ENCODE measurements around the gene HBZ. TPM values are rescaled to one million over a fixed set of nuclear protein-coding genes. Genes with fewer than 3 reads are reported as not detected.
"Not testable (repeated sequence)": the region's sequence is repeated elsewhere in the genome, so short reads cannot be mapped to it uniquely, and the experiment has no call there.

Gene HBZ
- polyA plus RNA-seq, 3 donors = 1.4 to 1.6 TPM; not detected in 1

- not testable (repeated sequence) for DNase-seq (ENCODE audit: extremely low read depth in 1 of 11, low read depth in 9 of 11, low spot score in 4 of 11)
Observed at GRCh38 chr16:160242-160641, 7.8 kb downstream of the HBZ start.

- DNase-seq (ENCODE audit: extremely low read depth in 1 of 11, low read depth in 9 of 11, low spot score in 4 of 11) = no peak
Observed at GRCh38 chr16:160691-161190, 8.3 kb downstream of the HBZ start.

GRCh38 chr16:162271-162991, 10.0 kb downstream of the HBZ start:
- no peak for DNase-seq (ENCODE audit: extremely low read depth in 1 of 11, low read depth in 9 of 11, low spot score in 4 of 11)

GRCh38 chr16:163139-163538, 10.7 kb downstream of the HBZ start:
- DNase-seq (ENCODE audit: extremely low read depth in 1 of 11, low read depth in 9 of 11, low spot score in 4 of 11) = not testable (repeated sequence)

GRCh38 chr16:163696-164095, 11.3 kb downstream of the HBZ start:
- not testable (repeated sequence) for DNase-seq (ENCODE audit: extremely low read depth in 1 of 11, low read depth in 9 of 11, low spot score in 4 of 11)

- DNase-seq (ENCODE audit: extremely low read depth in 1 of 11, low read depth in 9 of 11, low spot score in 4 of 11) = not testable (repeated sequence)
Observed at GRCh38 chr16:164134-164823, 11.8 kb downstream of the HBZ start.

GRCh38 chr16:164827-165538, 12.5 kb downstream of the HBZ start:
- DNase-seq (ENCODE audit: extremely low read depth in 1 of 11, low read depth in 9 of 11, low spot score in 4 of 11) = no peak

GRCh38 chr16:165539-166374, 13.3 kb downstream of the HBZ start, which contains the start of gene HBM:
HBM (plus strand) TSS chr16:165978; CDS start chr16:165998, 20 bp downstream.
- no peak for DNase-seq (ENCODE audit: extremely low read depth in 1 of 11, low read depth in 9 of 11, low spot score in 4 of 11)

GRCh38 chr16:166375-167121, 14.1 kb downstream of the HBZ start:
- no peak for DNase-seq (ENCODE audit: extremely low read depth in 1 of 11, low read depth in 9 of 11, low spot score in 4 of 11)

GRCh38 chr16:167122-167690, 14.8 kb downstream of the HBZ start:
- DNase-seq (ENCODE audit: extremely low read depth in 1 of 11, low read depth in 9 of 11, low spot score in 4 of 11) = no peak

- DNase-seq (ENCODE audit: extremely low read depth in 1 of 11, low read depth in 9 of 11, low spot score in 4 of 11) = no peak
Observed at GRCh38 chr16:168424-168823, 16.0 kb downstream of the HBZ start.

- DNase-seq (ENCODE audit: extremely low read depth in 1 of 11, low read depth in 9 of 11, low spot score in 4 of 11) = no peak
Observed at GRCh38 chr16:169014-169413, 16.6 kb downstream of the HBZ start.

GRCh38 chr16:170088-170507, 17.7 kb downstream of the HBZ start:
- DNase-seq (ENCODE audit: extremely low read depth in 1 of 11, low read depth in 9 of 11, low spot score in 4 of 11) = not testable (repeated sequence)

GRCh38 chr16:170788-171187, 18.3 kb downstream of the HBZ start:
- DNase-seq (ENCODE audit: extremely low read depth in 1 of 11, low read depth in 9 of 11, low spot score in 4 of 11) = no peak

- not testable (repeated sequence) for DNase-seq (ENCODE audit: extremely low read depth in 1 of 11, low read depth in 9 of 11, low spot score in 4 of 11)
Observed at GRCh38 chr16:172374-172941, 20.0 kb downstream of the HBZ start, which contains the start of gene HBA2. HBA2 (plus strand) TSS chr16:172876; CDS start chr16:172913, 37 bp downstream.

GRCh38 chr16:173211-173854, 20.9 kb downstream of the HBZ start:
- DNase-seq (ENCODE audit: extremely low read depth in 1 of 11, low read depth in 9 of 11, low spot score in 4 of 11) = not testable (repeated sequence)

All from renal cortex interstitium (tissue), 11 donors.